GM23338 (cell line): Measurements from ENCODE around the gene TRIM42.

ENCODE experiments used
- CTCF ChIP-seq, 2 experiments: fragments of 200-600 bp in 1 of 2; sonication (generic) in 1 of 2; conservative IDR thresholded peaks; 2 replicates each; pipeline versions ENCODE4 v1.5.1 to v1.6.1; 2016 to 2017; ENCODE audit warnings: antibody characterized with exemption in 2 of 2, low read depth in 2 of 2, mild to moderate bottlenecking in 2 of 2, moderate library complexity in 1 of 2
- EZH2phosphoT487 ChIP-seq: fragments of 200-600 bp; sonication (generic); IDR thresholded peaks from one replicate; pipeline ENCODE4 v1.8.1; 2018; ENCODE audit warnings: antibody characterized with exemption; ENCODE audit not compliant: unreplicated experiment

- TF ChIP-seq EZH2phosphoT487 (no peak), CTCF (conservative IDR thresholded peaks at IDR 0.05; ENCODE audit: low read depth in 2 of 2) (no peak)
Observed at GRCh38 chr3:140748903-140749302, 71.0 kb downstream of the TRIM42 start.
